ENCODE data around the gene PRELP. TPM values are rescaled to one million over a fixed set of nuclear protein-coding genes. Genes with fewer than 3 reads are reported as not detected.

PRELP gene
- total and polyA plus RNA-seq, 8 donors: 1.1 to 29.8 (median 8.7) TPM

DNA sequence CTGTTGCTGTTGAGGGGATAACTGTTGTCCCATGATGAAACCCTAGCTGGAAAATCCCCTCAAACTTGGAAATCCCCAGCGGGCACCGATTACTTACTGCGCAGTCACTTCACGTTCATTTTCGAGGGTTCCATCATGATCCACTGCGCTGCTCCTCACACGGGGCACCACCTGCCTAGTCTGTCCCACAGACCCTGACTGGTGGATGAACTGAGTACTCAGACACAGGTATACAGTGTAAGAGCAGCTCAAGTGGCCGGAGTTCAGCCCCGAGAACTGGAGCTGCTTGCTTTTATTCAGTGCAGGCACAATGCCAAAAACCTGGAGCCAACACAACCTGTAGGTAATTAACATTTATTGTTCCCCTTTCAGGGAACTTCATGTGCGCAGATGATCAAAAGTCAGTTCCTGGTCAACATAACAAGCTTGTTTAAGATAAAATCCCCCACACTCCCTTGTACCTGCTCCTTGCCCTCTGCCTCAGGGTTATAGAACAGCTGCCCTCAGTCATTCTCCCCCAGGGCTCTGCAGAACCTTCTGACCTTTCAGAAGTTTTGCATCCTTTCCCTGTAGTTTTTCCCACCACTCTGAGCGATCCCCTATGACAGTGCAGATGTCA lies 46.5 kb upstream of the PRELP start:
- Histone ChIP-seq H3K27ac (no peak overlapping the region), H3K36me3 (no peaks in the 10 kb centered on the region), H3K4me3 (no peak overlapping the region), H3K4me1 (peaks cover 12 to 32% (median 27%) of the 10 kb centered on the region in 4 donors), H3K9me3 (no peaks in the 10 kb centered on the region), H3K27me3 (no peaks in the 10 kb centered on the region)
- 33 to 56% (median 44%) methylated on average over 11 of the region's 11 CpGs for WGBS, 5 donors
- TF ChIP-seq EP300 (IDR thresholded peaks at IDR 0.05): no peak
- TF ChIP-seq POLR2AphosphoS5 (IDR thresholded peaks at IDR 0.05): peak in 1 of 3 donors; percentile 32
- peak; percentile 55 to 58 for DNase-seq
- intact Hi-C loops (cut with DNase I; ENCODE audit: low total_unique reads): no loop called here

DNA sequence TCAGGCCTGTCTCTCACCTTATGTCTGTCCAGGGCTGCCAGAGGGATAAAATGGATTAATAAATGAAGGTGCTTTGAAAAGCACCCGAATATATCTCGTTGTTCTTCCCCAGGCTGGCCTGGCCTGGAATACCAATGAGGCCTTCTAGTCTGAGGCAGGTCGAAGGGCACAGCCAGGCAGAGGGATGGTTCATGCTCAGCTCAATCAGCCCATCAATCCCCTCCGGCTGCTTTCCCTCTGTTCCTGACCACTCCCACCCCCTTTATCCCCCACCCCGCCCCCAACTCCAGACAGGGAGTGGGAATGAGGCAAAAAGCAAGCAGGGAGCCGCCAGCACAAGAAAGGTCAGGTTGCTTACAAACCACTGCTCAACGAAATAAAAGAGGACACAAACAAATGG lies 40.0 kb upstream of the PRELP start:
- intact Hi-C loops (cut with DNase I; ENCODE audit: low total_unique reads): no loop called here
- Histone ChIP-seq H3K27ac (no peak overlapping the region), H3K4me1 (peaks cover 0 to 21% (median 12%) of the 10 kb centered on the region in 4 donors), H3K9me3 (no peaks in the 10 kb centered on the region), H3K36me3 (no peaks in the 10 kb centered on the region), H3K27me3 (no peaks in the 10 kb centered on the region), H3K4me3 (no peak overlapping the region)
- no peak for TF ChIP-seq POLR2AphosphoS5 (IDR thresholded peaks at IDR 0.05)
- TF ChIP-seq EP300 (IDR thresholded peaks at IDR 0.05): no peak
- DNase-seq: no peak
- 86 to 93% (median 91%) methylated on average over 7 of the region's 7 CpGs for WGBS, 5 donors

DNA sequence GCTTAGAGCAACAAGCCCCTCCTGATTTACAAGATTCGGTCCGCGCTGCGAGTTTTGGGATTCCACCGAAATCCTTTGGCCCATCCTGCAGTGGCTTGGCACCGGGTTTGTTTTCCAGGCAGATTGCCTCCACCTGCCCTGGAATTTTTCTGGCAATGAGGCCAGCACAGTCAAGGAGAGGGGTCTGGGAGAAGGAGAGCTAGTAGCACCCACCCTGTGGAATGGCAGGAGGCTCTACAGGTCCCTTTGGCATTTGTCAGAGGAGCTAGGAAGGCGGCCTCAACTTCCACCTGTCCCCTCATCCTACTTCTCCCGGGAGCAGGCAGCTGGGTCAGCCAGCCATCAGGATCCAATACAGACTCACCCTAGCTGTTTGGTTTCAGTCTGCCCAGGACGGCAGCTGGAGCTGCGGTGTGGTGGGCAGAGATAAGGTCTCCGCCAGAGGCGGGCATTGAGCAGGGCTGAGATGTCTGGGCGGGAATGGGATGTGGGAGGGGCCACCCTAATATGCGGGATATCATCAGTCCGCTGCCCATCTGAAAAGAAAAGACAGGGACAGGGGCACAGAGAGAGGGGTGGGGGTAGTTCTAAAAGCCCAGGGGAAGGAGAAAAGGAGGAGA lies 37.8 kb upstream of the PRELP start:
- Histone ChIP-seq H3K27me3 (peaks cover 0 to 5% (median 0%) of the 10 kb centered on the region in 3 donors), H3K4me1 (peaks cover 0 to 26% (median 19%) of the 10 kb centered on the region in 4 donors), H3K27ac (no peak overlapping the region), H3K4me3 (no peak overlapping the region), H3K9me3 (no peaks in the 10 kb centered on the region), H3K36me3 (no peaks in the 10 kb centered on the region)
- DNase-seq: no peak
- TF ChIP-seq POLR2AphosphoS5 (IDR thresholded peaks at IDR 0.05) (no peak), POLR2A (IDR thresholded peaks at IDR 0.05) (no peak), EP300 (IDR thresholded peaks at IDR 0.05) (no peak)
- TF ChIP-seq, protein P1, sequence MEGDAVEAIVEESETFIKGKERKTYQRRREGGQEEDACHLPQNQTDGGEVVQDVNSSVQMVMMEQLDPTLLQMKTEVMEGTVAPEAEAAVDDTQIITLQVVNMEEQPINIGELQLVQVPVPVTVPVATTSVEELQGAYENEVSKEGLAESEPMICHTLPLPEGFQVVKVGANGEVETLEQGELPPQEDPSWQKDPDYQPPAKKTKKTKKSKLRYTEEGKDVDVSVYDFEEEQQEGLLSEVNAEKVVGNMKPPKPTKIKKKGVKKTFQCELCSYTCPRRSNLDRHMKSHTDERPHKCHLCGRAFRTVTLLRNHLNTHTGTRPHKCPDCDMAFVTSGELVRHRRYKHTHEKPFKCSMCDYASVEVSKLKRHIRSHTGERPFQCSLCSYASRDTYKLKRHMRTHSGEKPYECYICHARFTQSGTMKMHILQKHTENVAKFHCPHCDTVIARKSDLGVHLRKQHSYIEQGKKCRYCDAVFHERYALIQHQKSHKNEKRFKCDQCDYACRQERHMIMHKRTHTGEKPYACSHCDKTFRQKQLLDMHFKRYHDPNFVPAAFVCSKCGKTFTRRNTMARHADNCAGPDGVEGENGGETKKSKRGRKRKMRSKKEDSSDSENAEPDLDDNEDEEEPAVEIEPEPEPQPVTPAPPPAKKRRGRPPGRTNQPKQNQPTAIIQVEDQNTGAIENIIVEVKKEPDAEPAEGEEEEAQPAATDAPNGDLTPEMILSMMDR (IDR thresholded peaks at IDR 0.05): no peak
- intact Hi-C loops (cut with DNase I; ENCODE audit: low total_unique reads): no loop called here
- WGBS, 5 donors: 56 to 81% (median 65%) methylated on average over 12 to 15 of the region's 15 CpGs

DNA sequence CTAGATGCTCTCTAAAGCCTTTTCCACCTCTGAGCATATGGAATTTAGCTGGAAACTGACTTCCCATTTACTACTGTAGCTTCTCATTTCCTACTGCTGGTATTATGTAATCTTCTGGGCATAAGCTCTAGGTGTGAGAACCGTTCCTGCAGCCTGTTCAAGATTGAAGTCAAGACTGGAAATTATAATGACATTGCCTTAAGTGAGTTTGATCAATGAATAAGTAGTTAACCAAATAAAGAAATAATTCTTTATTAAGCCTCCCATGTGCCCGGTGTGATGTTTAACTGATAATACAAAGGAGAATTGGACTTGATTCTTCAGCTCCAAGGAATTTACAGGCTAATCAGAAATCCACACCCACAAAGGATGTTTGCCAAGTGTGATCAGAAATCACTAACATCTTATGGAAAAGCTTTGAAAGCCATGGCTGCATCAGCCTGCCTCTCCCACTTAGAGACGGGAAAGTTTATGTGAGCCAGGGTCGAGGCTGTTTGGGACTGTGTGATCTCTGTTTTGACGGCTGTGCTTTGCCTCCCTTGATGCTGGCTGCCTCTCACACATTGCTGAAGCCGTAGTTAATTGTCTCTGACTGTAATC lies 36.4 kb upstream of the PRELP start:
- peak in 1 of 2 donors; percentile 63 for DNase-seq
- Histone ChIP-seq H3K9me3 (no peaks in the 10 kb centered on the region), H3K4me1 (peaks cover 0 to 26% (median 19%) of the 10 kb centered on the region in 4 donors), H3K36me3 (no peaks in the 10 kb centered on the region), H3K4me3 (no peak overlapping the region), H3K27ac (no peak overlapping the region), H3K27me3 (peaks cover 0 to 5% (median 0%) of the 10 kb centered on the region in 3 donors)
- intact Hi-C loops (cut with DNase I; ENCODE audit: low total_unique reads): no loop called here
- TF ChIP-seq POLR2AphosphoS5 (IDR thresholded peaks at IDR 0.05): no peak
- TF ChIP-seq, protein P1 (IDR thresholded peaks at IDR 0.05): no peak
- no peak for TF ChIP-seq POLR2A (IDR thresholded peaks at IDR 0.05)
- TF ChIP-seq EP300 (IDR thresholded peaks at IDR 0.05): no peak
- WGBS, 5 donors: 25 to 41% (median 28%) methylated on average over 6 of the region's 6 CpGs

DNA sequence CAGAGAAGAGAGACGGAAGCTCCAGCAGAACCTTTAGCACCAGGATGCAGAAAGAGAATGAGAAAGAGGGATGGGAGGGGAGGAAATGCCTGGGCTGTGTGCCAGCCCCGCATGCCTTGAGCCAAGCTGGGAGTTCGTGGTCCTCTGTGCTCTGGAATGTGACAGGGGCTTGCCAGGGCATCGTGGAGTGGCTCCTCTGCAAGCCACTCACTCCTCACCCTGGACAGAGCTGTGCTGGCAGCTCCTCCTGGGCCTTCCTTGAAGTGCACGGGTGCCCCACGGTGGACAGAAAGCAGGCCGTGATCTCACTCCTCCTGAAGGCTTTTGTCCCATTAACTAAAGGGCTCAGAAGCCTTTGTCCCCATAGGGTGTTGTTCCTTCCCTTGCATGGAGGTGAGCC lies 34.8 kb upstream of the PRELP start:
- 17 to 25% (median 19%) methylated on average over 7 of the region's 7 CpGs for WGBS, 5 donors
- no peak for TF ChIP-seq POLR2AphosphoS5 (IDR thresholded peaks at IDR 0.05)
- TF ChIP-seq, protein P1 (IDR thresholded peaks at IDR 0.05): peak in 5 of 7 experiments; percentile 40 to 65 (median 51)
- Histone ChIP-seq H3K36me3 (no peaks in the 10 kb centered on the region), H3K4me1 (peaks cover 0 to 26% (median 19%) of the 10 kb centered on the region in 4 donors), H3K27ac (peak overlapping the region in 1 of 5 donors; percentile 36), H3K4me3 (no peak overlapping the region), H3K9me3 (peaks cover 0 to 9% (median 0%) of the 10 kb centered on the region in 4 donors), H3K27me3 (peaks cover 0 to 5% (median 0%) of the 10 kb centered on the region in 3 donors)
- intact Hi-C loops (cut with DNase I; ENCODE audit: low total_unique reads): loop anchor here (5.0 kb wide), 1 partner anchor 93 kb away; no protein-coding TSS in a partner anchor
- DNase-seq: peak; percentile 75 to 86
